K562 (cell line): ENCODE results near the gene BEND4. TPM values are rescaled to one million over a fixed set of nuclear protein-coding genes. Genes with fewer than 3 reads are reported as not detected.

Experiments used
- ATAC-seq: fragments of 200-7000 bp; cut with Tn5 transposase; 3 replicates; pipeline ENCODE4 v1.9.1; 2020; ENCODE audit warnings: moderate library complexity
- BruUV-seq: library from RNA; stranded (reverse); fragments of 400-500 nt; replicated peaks from 2 replicates; lab custom pipeline; 2021; lab: Mats Ljungman, UMichigan
- CTCF ChIA-PET: fragments of 300-600 bp; formaldehyde crosslinking; extraction: SDS; loops from one replicate; lab custom pipeline; 2021; ENCODE audit warnings: low intra/inter-chr PET ratio; lab: Yijun Ruan, JAX
- POLR2A ChIA-PET: fragments of 300-600, 350-650 bp; sonication (Branson Sonifier 250); formaldehyde crosslinking; extraction: SDS; loops from one replicate; lab custom pipeline; 2021; ENCODE audit warnings: antibody characterized with exemption, inconsistent platforms; lab: Yijun Ruan, JAX
- DNase-seq, 4 experiments: peaks; one replicate each; pipeline versions ENCODE4 v3.0.0 to v3.0.0-alpha.2; 2011 to 2018; ENCODE audit warnings: low spot score in 3 of 4, mixed read lengths in 3 of 4; ENCODE audit errors: extremely low read depth in 1 of 4
- FAIRE-seq: peaks from 2 replicates; lab custom pipeline; 2011; peaks lifted over from hg19 to GRCh38; lab: Jason Lieb, UNC
- H2AFZ ChIP-seq: 2 replicates; pipeline ENCODE4 v1.6.0; 2011; ENCODE audit warnings: low read depth, low read length, control low read depth, inconsistent platforms
- H3K27ac ChIP-seq: fragments of 200-600 bp; 3 replicates; pipeline ENCODE4 v1.8.0; 2011; ENCODE audit warnings: low read depth, mild to moderate bottlenecking, control low read depth, inconsistent platforms, low read length, moderate library complexity, mixed read lengths; ENCODE audit errors: extremely low read depth
- H3K27me3 ChIP-seq, 2 experiments: fragments of 300-600 bp in 1 of 2; 2 replicates in 1 of 2; 3 replicates in 1 of 2; pipeline versions ENCODE4 v1.6.0 to v1.8.0; 2011; ENCODE audit warnings: inconsistent platforms in 2 of 2, low read length in 2 of 2, mild to moderate bottlenecking in 1 of 2, mixed read lengths in 1 of 2, moderate library complexity in 1 of 2; ENCODE audit not compliant: control insufficient read depth in 2 of 2, insufficient read depth in 2 of 2
- H3K36me3 ChIP-seq: fragments of 300-600 bp; 3 replicates; pipeline ENCODE4 v1.8.0; 2011; ENCODE audit warnings: mild to moderate bottlenecking, low read length, inconsistent platforms; ENCODE audit not compliant: control insufficient read depth, insufficient read depth
- H3K4me1 ChIP-seq, 2 experiments: fragments of 200-600 bp in 1 of 2; replicated peaks in 1 of 2; 2 replicates in 1 of 2; 3 replicates in 1 of 2; pipeline versions ENCODE4 v1.5.1 to v1.8.0; 2011; ENCODE audit warnings: inconsistent platforms in 2 of 2, low read length in 2 of 2, mild to moderate bottlenecking in 1 of 2, mixed read lengths in 1 of 2, moderate library complexity in 1 of 2; ENCODE audit not compliant: control insufficient read depth in 2 of 2, insufficient read depth in 2 of 2
- H3K4me2 ChIP-seq: 2 replicates; pipeline ENCODE4 v1.6.1; 2011; ENCODE audit warnings: low read length, control low read depth, inconsistent platforms, mixed read lengths; ENCODE audit not compliant: insufficient read depth
- H3K4me3 ChIP-seq: fragments of 200-600 bp; sonication (generic), shearing (Covaris generic); 2 replicates; pipeline ENCODE4 v1.5.1; 2016; ENCODE audit warnings: control low read depth, inconsistent platforms
- H3K79me2 ChIP-seq: fragments of 200-600 bp; 3 replicates; pipeline ENCODE4 v1.8.0; 2011; ENCODE audit warnings: low read length, inconsistent platforms; ENCODE audit not compliant: control insufficient read depth, insufficient read depth
- H3K9ac ChIP-seq, 2 experiments: 2 replicates each; pipeline versions ENCODE4 v1.6.0 to v1.6.1; 2011; ENCODE audit warnings: low read depth in 2 of 2, low read length in 2 of 2, control low read depth in 1 of 2, inconsistent platforms in 1 of 2, mild to moderate bottlenecking in 1 of 2, mixed read lengths in 1 of 2; ENCODE audit not compliant: insufficient read depth in 1 of 2
- H3K9me1 ChIP-seq: one replicate; pipeline ENCODE4 v1.6.0; 2011; ENCODE audit warnings: inconsistent platforms, mild to moderate bottlenecking, low read length, moderate library complexity; ENCODE audit not compliant: control insufficient read depth, insufficient read depth
- H3K9me3 ChIP-seq: replicated peaks from 2 replicates; pipeline ENCODE4 v1.5.1; 2011; ENCODE audit warnings: low read depth, low read length, inconsistent platforms; ENCODE audit not compliant: control insufficient read depth, insufficient read depth
- H4K20me1 ChIP-seq: replicated peaks from 2 replicates; pipeline ENCODE4 v1.6.1; 2011; ENCODE audit warnings: low read length, inconsistent platforms, mixed read lengths; ENCODE audit not compliant: control insufficient read depth, insufficient read depth
- BDP1 ChIP-seq: IDR thresholded peaks from 3 replicates; pipeline ENCODE4 v1.6.1; 2011; ENCODE audit not compliant: insufficient read length, insufficient read depth
- CXXC5 ChIP-seq: fragments of 250-450 bp; sonication (Bioruptor Pico); IDR thresholded peaks from 2 replicates; pipeline ENCODE4 v1.8.0; 2022; ENCODE audit warnings: inconsistent platforms, mild to moderate bottlenecking, moderate library complexity
- ELF1 ChIP-seq: fragments of 200-800 bp; sonication (Bioruptor generic); IDR thresholded peaks from 2 replicates; pipeline ENCODE4 v1.6.1; 2016; ENCODE audit warnings: missing genetic modification characterization, missing compliant biosample characterization
- ETS1 ChIP-seq: conservative IDR thresholded peaks from 2 replicates; pipeline ENCODE4 v1.6.1; 2011; ENCODE audit warnings: low read depth, mild to moderate bottlenecking, low read length; ENCODE audit not compliant: control insufficient read depth
- ETS2 ChIP-seq: IDR thresholded peaks from 2 replicates; pipeline ENCODE4 v1.6.1; 2016; ENCODE audit warnings: borderline replicate concordance, missing genetic modification characterization, mild to moderate bottlenecking, moderate library complexity, missing compliant biosample characterization; ENCODE audit not compliant: poor library complexity, severe bottlenecking
- MCM3 ChIP-seq: fragments of 450-650 bp; IDR thresholded peaks from 2 replicates; pipeline ENCODE4 v1.6.1; 2016
- MYBL2 ChIP-seq, 2 experiments: fragments of 450-650 bp in 1 of 2; sonication (generic) in 1 of 2; formaldehyde crosslinking in 1 of 2; IDR thresholded peaks; 2 replicates each; pipeline versions ENCODE4 v1.6.1 to v1.8.1; 2017 to 2022; ENCODE audit warnings: borderline replicate concordance in 1 of 2, inconsistent platforms in 1 of 2, low read depth in 1 of 2, mild to moderate bottlenecking in 1 of 2, missing genetic modification reagents in 1 of 2, moderate library complexity in 1 of 2
- SNRNP70 ChIP-seq: fragments of 200-400 bp; formaldehyde crosslinking; optimal IDR thresholded peaks from 2 replicates; pipeline ENCODE3; 2017; ENCODE audit warnings: low read depth, low read length
- TEAD1 ChIP-seq, 2 experiments: fragments of 450-650 bp in 1 of 2; sonication (generic) in 1 of 2; formaldehyde crosslinking; IDR thresholded peaks; 2 replicates each; pipeline versions ENCODE4 v1.4.0 to v1.8.0; 2020 to 2022; ENCODE audit warnings: mild to moderate bottlenecking in 2 of 2, missing genetic modification reagents in 1 of 2
- YBX1 ChIP-seq: fragments of 450-650 bp; IDR thresholded peaks from 2 replicates; pipeline ENCODE4 v1.7.1; 2016; ENCODE audit warnings: mild to moderate bottlenecking
- ZBTB17 ChIP-seq: fragments of 450-650 bp; formaldehyde crosslinking; IDR thresholded peaks from 2 replicates; pipeline ENCODE4 v1.4.0; 2020; ENCODE audit warnings: mild to moderate bottlenecking
- ZNF146 ChIP-seq: IDR thresholded peaks from one replicate; pipeline ENCODE4 v1.6.1; 2018; ENCODE audit warnings: missing compliant biosample characterization; ENCODE audit not compliant: unreplicated experiment
- ZNF384 ChIP-seq: IDR thresholded peaks from 2 replicates; pipeline ENCODE4 v1.6.1; 2012; ENCODE audit warnings: low read depth, low read length, improper control_type of control experiment
- ZNF431 ChIP-seq: sonication (generic); formaldehyde crosslinking; IDR thresholded peaks from 2 replicates; pipeline ENCODE4 v1.8.0; 2022; ENCODE audit warnings: mild to moderate bottlenecking, missing genetic modification reagents
- ZNF444 ChIP-seq: fragments of 250-450 bp; sonication (Bioruptor Pico); IDR thresholded peaks from 2 replicates; pipeline ENCODE4 v1.4.0; 2020; ENCODE audit warnings: mild to moderate bottlenecking, moderate library complexity
- WGBS: fragments of 100-300 bp; shearing (Covaris generic); methylation state at CpG from one replicate; pipeline ENCODE4 v1.1.6; 2016; ENCODE audit warnings: low coverage, mixed read lengths; ENCODE audit not compliant: insufficient coverage; ENCODE audit errors: missing lambda C conversion rate; 5-methylcytosine and 5-hydroxymethylcytosine counted together
- in situ Hi-C: fragments of 300-500 bp; cut with MboI; formaldehyde crosslinking; loops from 4 replicates; pipeline ENCODE4 v1.15.0; 2018; ENCODE audit warnings: inconsistent platforms, mixed read lengths
- intact Hi-C: fragments of 100-400 bp; cut with micrococcal nuclease; formaldehyde crosslinking; loops from 2 replicates; pipeline ENCODE4 v1.14.2; 2022
- polyA plus RNA-seq, 8 experiments: library from polyadenylated mRNA; depleted of rRNA in 4 of 8; stranded (reverse) in 5 of 8; unstranded in 3 of 8; fragments of >200 nt; fragmentation: Nextera tagmentation in 2 of 8; fragmentation: Illumina TruSeq in 1 of 8; extraction: Ambion mirVana in 2 of 8; extraction: Trizol in 1 of 8; gene quantifications; 2 replicates each; pipeline versions ENCODE4 v1.2.1 to v1.2.3, GENCODE V29; 2011 to 2014; ENCODE audit warnings: inconsistent platforms in 1 of 8, missing spikeins in 1 of 8
- total RNA-seq, 7 experiments: library from RNA; depleted of rRNA in 6 of 7; stranded (reverse); fragments of >200 nt in 6 of 7; fragmentation: Illumina TruSeq in 2 of 7; extraction: Trizol in 2 of 7; gene quantifications; 2 replicates each; pipeline versions ENCODE4 v1.2.1 to v1.2.3, GENCODE V29; 2011 to 2021; ENCODE audit warnings: low replicate concordance in 1 of 7
- TF ChIP-seq, protein P1 (sequence below): IDR thresholded peaks from 3 replicates; pipeline ENCODE4 v1.6.1; 2011; ENCODE audit warnings: borderline replicate concordance, mild to moderate bottlenecking, moderate library complexity; ENCODE audit not compliant: insufficient read length; ENCODE audit errors: extremely low read depth
- TF ChIP-seq, protein P2 (sequence below): fragments of 200-400 bp; formaldehyde crosslinking; IDR thresholded peaks from 2 replicates; pipeline ENCODE4 v1.6.1; 2017; ENCODE audit warnings: mild to moderate bottlenecking, low read depth, low read length, moderate library complexity

BEND4 gene
- total and polyA plus RNA-seq, 9 of the 15 experiments (the other 6 are each of a cell fraction or from before 2014, with no cell fraction given): not detected

GRCh38 chr4:42122237-42122636 is 30.2 kb downstream of the BEND4 start:
- Histone ChIP-seq H3K36me3 (no peaks in the 10 kb centered on the region), H3K4me3 (no peak overlapping the region), H3K9me1 (no peaks in the 10 kb centered on the region), H2AFZ (no peak overlapping the region), H3K4me2 (no peak overlapping the region), H3K9me3 (no peaks in the 10 kb centered on the region), H4K20me1 (no peaks in the 10 kb centered on the region), H3K27me3 (peaks cover 27 to 29% of the 10 kb centered on the region in 2 experiments), H3K9ac (no peak overlapping the region), H3K4me1 (no peaks in the 10 kb centered on the region), H3K79me2 (no peaks in the 10 kb centered on the region), H3K27ac (no peak overlapping the region)
- TF ChIP-seq ETS2 (tag) (no peak), ZNF431 (CRISPR knock-in tag) (no peak), MYBL2 (IDR thresholded peaks at IDR 0.05; ENCODE audit: low read depth) (no peak), MYBL2 (CRISPR knock-in tag; IDR thresholded peaks at IDR 0.05; ENCODE audit: borderline replicate concordance) (no peak), ETS1 (no peak), ZNF444 (no peak), YBX1 (no peak), BDP1 (no peak), ZNF384 (no peak), ZNF146 (no peak), ELF1 (tag) (no peak), SNRNP70 (no peak), TEAD1 (CRISPR knock-in tag; IDR thresholded peaks at IDR 0.05) (no peak), MCM3 (no peak), ZBTB17 (CRISPR knock-in tag) (no peak), CXXC5 (CRISPR knock-in tag) (no peak)
- TF ChIP-seq, protein P1, sequence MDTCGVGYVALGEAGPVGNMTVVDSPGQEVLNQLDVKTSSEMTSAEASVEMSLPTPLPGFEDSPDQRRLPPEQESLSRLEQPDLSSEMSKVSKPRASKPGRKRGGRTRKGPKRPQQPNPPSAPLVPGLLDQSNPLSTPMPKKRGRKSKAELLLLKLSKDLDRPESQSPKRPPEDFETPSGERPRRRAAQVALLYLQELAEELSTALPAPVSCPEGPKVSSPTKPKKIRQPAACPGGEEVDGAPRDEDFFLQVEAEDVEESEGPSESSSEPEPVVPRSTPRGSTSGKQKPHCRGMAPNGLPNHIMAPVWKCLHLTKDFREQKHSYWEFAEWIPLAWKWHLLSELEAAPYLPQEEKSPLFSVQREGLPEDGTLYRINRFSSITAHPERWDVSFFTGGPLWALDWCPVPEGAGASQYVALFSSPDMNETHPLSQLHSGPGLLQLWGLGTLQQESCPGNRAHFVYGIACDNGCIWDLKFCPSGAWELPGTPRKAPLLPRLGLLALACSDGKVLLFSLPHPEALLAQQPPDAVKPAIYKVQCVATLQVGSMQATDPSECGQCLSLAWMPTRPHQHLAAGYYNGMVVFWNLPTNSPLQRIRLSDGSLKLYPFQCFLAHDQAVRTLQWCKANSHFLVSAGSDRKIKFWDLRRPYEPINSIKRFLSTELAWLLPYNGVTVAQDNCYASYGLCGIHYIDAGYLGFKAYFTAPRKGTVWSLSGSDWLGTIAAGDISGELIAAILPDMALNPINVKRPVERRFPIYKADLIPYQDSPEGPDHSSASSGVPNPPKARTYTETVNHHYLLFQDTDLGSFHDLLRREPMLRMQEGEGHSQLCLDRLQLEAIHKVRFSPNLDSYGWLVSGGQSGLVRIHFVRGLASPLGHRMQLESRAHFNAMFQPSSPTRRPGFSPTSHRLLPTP: no peak
- TF ChIP-seq, protein P2, sequence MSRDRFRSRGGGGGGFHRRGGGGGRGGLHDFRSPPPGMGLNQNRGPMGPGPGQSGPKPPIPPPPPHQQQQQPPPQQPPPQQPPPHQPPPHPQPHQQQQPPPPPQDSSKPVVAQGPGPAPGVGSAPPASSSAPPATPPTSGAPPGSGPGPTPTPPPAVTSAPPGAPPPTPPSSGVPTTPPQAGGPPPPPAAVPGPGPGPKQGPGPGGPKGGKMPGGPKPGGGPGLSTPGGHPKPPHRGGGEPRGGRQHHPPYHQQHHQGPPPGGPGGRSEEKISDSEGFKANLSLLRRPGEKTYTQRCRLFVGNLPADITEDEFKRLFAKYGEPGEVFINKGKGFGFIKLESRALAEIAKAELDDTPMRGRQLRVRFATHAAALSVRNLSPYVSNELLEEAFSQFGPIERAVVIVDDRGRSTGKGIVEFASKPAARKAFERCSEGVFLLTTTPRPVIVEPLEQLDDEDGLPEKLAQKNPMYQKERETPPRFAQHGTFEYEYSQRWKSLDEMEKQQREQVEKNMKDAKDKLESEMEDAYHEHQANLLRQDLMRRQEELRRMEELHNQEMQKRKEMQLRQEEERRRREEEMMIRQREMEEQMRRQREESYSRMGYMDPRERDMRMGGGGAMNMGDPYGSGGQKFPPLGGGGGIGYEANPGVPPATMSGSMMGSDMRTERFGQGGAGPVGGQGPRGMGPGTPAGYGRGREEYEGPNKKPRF: no peak
- POLR2A ChIA-PET: interaction anchor here (1.4 kb wide), 1 partner anchor 12 kb away, joined by 4 read pairs; no protein-coding TSS in a partner anchor
- no peak for DNase-seq
- WGBS: 0% methylated on average over 4 of the region's 4 CpGs
- CTCF ChIA-PET: no interaction called here
- no peak for FAIRE-seq
- ATAC-seq: no peak
- no TSS peak for BruUV-seq
- in situ Hi-C loops (no loop called here), intact Hi-C loops (no loop called here)
